ENCODE results near the gene ATP13A3.

DNA sequence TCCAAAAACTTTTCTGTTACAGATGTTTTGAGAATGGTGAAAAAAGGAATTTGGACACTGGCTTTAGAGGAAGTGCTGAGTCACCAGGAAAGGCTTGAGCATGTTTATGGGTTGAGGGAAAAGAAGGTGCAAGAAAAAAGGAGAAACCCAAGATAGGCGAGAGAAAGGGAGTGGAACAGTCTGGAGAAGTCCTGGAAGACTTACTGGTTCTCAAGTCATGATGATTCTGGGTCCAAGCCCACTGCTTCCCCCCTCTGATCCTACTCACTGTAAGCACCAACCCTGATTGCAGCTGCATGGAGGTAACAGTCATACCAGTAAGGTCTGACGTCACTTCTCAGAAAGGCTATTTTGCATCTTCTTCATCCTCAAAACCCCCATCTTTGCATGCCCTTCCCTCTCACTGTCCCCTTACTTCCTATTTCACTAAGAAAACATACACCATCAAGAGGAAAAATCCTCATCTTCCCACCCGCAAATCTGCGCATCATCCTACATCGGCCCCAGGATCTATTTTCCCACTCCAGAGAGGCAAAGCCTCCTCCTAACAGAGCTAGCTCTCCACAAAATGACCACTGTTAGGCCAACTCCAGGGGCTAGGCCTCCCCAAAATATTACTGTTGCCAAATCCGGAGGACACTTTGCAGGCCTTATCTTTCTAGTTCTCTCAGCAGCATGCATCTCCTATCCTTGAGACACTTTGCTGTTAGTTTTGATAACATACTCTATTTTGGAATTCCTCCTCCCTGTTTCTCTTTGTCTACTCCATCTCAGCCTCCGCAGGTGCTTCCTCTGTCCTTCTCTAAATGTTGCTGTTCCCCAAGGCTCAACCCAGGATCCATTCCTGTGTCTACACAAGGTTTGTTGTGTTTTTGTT is 3.2 kb upstream of the ATP13A3 start:
- TF ChIP-seq EP300 (IDR thresholded peaks at IDR 0.05): no peak
- TF ChIP-seq, protein P1, sequence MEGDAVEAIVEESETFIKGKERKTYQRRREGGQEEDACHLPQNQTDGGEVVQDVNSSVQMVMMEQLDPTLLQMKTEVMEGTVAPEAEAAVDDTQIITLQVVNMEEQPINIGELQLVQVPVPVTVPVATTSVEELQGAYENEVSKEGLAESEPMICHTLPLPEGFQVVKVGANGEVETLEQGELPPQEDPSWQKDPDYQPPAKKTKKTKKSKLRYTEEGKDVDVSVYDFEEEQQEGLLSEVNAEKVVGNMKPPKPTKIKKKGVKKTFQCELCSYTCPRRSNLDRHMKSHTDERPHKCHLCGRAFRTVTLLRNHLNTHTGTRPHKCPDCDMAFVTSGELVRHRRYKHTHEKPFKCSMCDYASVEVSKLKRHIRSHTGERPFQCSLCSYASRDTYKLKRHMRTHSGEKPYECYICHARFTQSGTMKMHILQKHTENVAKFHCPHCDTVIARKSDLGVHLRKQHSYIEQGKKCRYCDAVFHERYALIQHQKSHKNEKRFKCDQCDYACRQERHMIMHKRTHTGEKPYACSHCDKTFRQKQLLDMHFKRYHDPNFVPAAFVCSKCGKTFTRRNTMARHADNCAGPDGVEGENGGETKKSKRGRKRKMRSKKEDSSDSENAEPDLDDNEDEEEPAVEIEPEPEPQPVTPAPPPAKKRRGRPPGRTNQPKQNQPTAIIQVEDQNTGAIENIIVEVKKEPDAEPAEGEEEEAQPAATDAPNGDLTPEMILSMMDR (IDR thresholded peaks at IDR 0.05): no peak

Measured in upper lobe of left lung (tissue), 4 donors.